Thoracic aorta (tissue), 2 donors: ENCODE results near the gene CLC. TPM values are rescaled to one million over a fixed set of nuclear protein-coding genes. Genes with fewer than 3 reads are reported as not detected.
"Not testable (repeated sequence)": the region's sequence is repeated elsewhere in the genome, so short reads cannot be mapped to it uniquely, and the experiment has no call there.

ENCODE experiments used
- ATAC-seq: fragments of 150-250 bp; one replicate; pipeline ENCODE4 v1.8.0; 2017; ENCODE audit warnings: low read depth; ENCODE audit not compliant: insufficient number of reproducible peaks, low FRiP score
- DNase-seq: peaks from one replicate; pipeline ENCODE4 v3.0.0-alpha.2; 2020; ENCODE audit warnings: low spot score
- H3K27ac ChIP-seq, 2 donors: fragments of 200-600 bp; sonication (generic); 1 replicate in 1 of 2; 2 replicates in 1 of 2; pipeline ENCODE4 v1.5.1; 2016; ENCODE audit warnings: mild to moderate bottlenecking in 2 of 2, moderate library complexity in 2 of 2
- H3K27me3 ChIP-seq: fragments of 200-600 bp; sonication (generic); replicated peaks from 2 replicates; pipeline ENCODE4 v1.6.0; 2016; ENCODE audit warnings: mild to moderate bottlenecking; ENCODE audit not compliant: insufficient read depth
- H3K36me3 ChIP-seq: fragments of 200-600 bp; sonication (generic); one replicate; pipeline ENCODE4 v1.5.1; 2016
- H3K4me1 ChIP-seq, 2 donors: fragments of 200-600 bp; sonication (generic); 1 replicate in 1 of 2; 2 replicates in 1 of 2; pipeline versions ENCODE4 v1.5.1 to v1.6.0; 2016; ENCODE audit warnings: low read depth in 2 of 2, mild to moderate bottlenecking in 1 of 2; ENCODE audit not compliant: control insufficient read depth in 1 of 2
- H3K4me3 ChIP-seq: fragments of 200-600 bp; sonication (generic); 2 replicates; pipeline ENCODE4 v1.5.1; 2016; ENCODE audit warnings: mild to moderate bottlenecking
- H3K9me3 ChIP-seq: fragments of 200-600 bp; sonication (generic); 2 replicates; pipeline ENCODE4 v1.5.1; 2016
- total RNA-seq, 2 donors: library from RNA; depleted of rRNA; stranded (reverse); fragments of >200 nt; gene quantifications; one replicate each; pipeline versions ENCODE4 v1.1.0 to v1.2.3, GENCODE V29; 2016
- TF ChIP-seq, protein P1 (sequence below): fragments of 200-600 bp; sonication (generic); IDR thresholded peaks from one replicate; pipeline ENCODE4 v1.5.1; 2019; ENCODE audit warnings: antibody characterized with exemption

CLC gene
- total RNA-seq, 2 donors from 2014 or later, result not detected

- Histone ChIP-seq H3K9me3 (no peaks in the 10 kb centered on the region), H3K4me1 (no peaks in the 10 kb centered on the region), H3K36me3 (no peaks in the 10 kb centered on the region), H3K27me3 (no peaks in the 10 kb centered on the region), H3K27ac (no peak overlapping the region), H3K4me3 (no peak overlapping the region)
- ATAC-seq, result no peak
- DNase-seq, result no peak
- TF ChIP-seq, protein P1, sequence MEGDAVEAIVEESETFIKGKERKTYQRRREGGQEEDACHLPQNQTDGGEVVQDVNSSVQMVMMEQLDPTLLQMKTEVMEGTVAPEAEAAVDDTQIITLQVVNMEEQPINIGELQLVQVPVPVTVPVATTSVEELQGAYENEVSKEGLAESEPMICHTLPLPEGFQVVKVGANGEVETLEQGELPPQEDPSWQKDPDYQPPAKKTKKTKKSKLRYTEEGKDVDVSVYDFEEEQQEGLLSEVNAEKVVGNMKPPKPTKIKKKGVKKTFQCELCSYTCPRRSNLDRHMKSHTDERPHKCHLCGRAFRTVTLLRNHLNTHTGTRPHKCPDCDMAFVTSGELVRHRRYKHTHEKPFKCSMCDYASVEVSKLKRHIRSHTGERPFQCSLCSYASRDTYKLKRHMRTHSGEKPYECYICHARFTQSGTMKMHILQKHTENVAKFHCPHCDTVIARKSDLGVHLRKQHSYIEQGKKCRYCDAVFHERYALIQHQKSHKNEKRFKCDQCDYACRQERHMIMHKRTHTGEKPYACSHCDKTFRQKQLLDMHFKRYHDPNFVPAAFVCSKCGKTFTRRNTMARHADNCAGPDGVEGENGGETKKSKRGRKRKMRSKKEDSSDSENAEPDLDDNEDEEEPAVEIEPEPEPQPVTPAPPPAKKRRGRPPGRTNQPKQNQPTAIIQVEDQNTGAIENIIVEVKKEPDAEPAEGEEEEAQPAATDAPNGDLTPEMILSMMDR, result no peak
Measured at GRCh38 chr19:39725995-39726394, 11.8 kb downstream of the CLC start.

- H3K4me1 ChIP-seq, H3K27ac ChIP-seq, H3K27me3 ChIP-seq, H3K4me3 ChIP-seq, H3K36me3 ChIP-seq, H3K9me3 ChIP-seq, ATAC-seq, DNase-seq: not testable (repeated sequence)
Measured at GRCh38 chr19:39720144-39720543, 17.7 kb downstream of the CLC start.

GRCh38 chr19:39710333-39710890 lies 27.4 kb downstream of the CLC start:
- Histone ChIP-seq H3K36me3 (no peaks in the 10 kb centered on the region), H3K4me1 (no peaks in the 10 kb centered on the region), H3K9me3 (no peaks in the 10 kb centered on the region), H3K27me3 (no peaks in the 10 kb centered on the region), H3K4me3 (no peak overlapping the region), H3K27ac (no peak overlapping the region)
- TF ChIP-seq, protein P1, result no peak
- ATAC-seq, result no peak
- no peak for DNase-seq

GRCh38 chr19:39709026-39709872 lies 28.6 kb downstream of the CLC start:
- DNase-seq, result no peak
- no peaks in the 10 kb centered on the region for H3K36me3 ChIP-seq
- no peak overlapping the region for H3K27ac ChIP-seq
- H3K9me3 ChIP-seq, result no peaks in the 10 kb centered on the region
- no peaks in the 10 kb centered on the region for H3K27me3 ChIP-seq
- H3K4me1 ChIP-seq, result no peaks in the 10 kb centered on the region
- ATAC-seq, result no peak
- H3K4me3 ChIP-seq, result no peak overlapping the region
- TF ChIP-seq, protein P1, result no peak

GRCh38 chr19:39708594-39708993 lies 29.2 kb downstream of the CLC start:
- no peak for DNase-seq
- Histone ChIP-seq H3K27me3 (no peaks in the 10 kb centered on the region), H3K4me3 (no peak overlapping the region), H3K9me3 (no peaks in the 10 kb centered on the region), H3K36me3 (no peaks in the 10 kb centered on the region), H3K4me1 (no peaks in the 10 kb centered on the region), H3K27ac (no peak overlapping the region)
- TF ChIP-seq, protein P1, result no peak
- ATAC-seq, result no peak
